PC-3 (cell line): ENCODE results near the gene ID2. TPM values are rescaled to one million over a fixed set of nuclear protein-coding genes. Genes with fewer than 3 reads are reported as not detected.

Experiments used
- ATAC-seq: fragments of 200-7000 bp; cut with Tn5 transposase; 2 replicates; pipeline ENCODE4 v1.9.1; 2020; ENCODE audit warnings: mild to moderate bottlenecking, moderate library complexity
- BruUV-seq: library from RNA; stranded (reverse); fragments of 400-500 nt; replicated peaks from 2 replicates; lab custom pipeline; 2021; lab: Mats Ljungman, UMichigan
- CTCF ChIA-PET: fragments of 300-600 bp; sonication (Branson Sonifier 250); formaldehyde crosslinking; loops from one replicate; lab custom pipeline; 2022; ENCODE audit warnings: antibody characterized with exemption; lab: Charles Lee
- POLR2A ChIA-PET: fragments of 300-600 bp; sonication (Branson Sonifier 250); formaldehyde crosslinking; loops from one replicate; lab custom pipeline; 2022; ENCODE audit warnings: antibody characterized with exemption; ENCODE audit not compliant: unreplicated experiment; lab: Charles Lee
- DNase-seq: peaks from one replicate; pipeline ENCODE4 v3.0.0-alpha.2; 2015
- H2AFZ ChIP-seq: fragments of 300-600 bp; sonication (generic); 2 replicates; pipeline ENCODE4 v1.6.0; 2016; ENCODE audit warnings: antibody characterized with exemption, low read length
- H3F3A ChIP-seq: fragments of 300-600 bp; sonication (generic); one replicate; pipeline ENCODE4 v1.6.0; 2017; ENCODE audit warnings: antibody characterized with exemption, low read length, control low read depth, mild to moderate bottlenecking; ENCODE audit not compliant: unreplicated experiment
- H3K27ac ChIP-seq: fragments of 300-600 bp; sonication (generic); 2 replicates; pipeline ENCODE4 v1.5.1; 2016; ENCODE audit warnings: mild to moderate bottlenecking, low read length
- H3K27me3 ChIP-seq: fragments of 300-600 bp; sonication (generic); 2 replicates; pipeline ENCODE4 v1.6.1; 2016; ENCODE audit warnings: low read length, mixed read lengths
- H3K36me3 ChIP-seq: fragments of 300-600 bp; sonication (generic); 2 replicates; pipeline ENCODE4 v1.6.1; 2016; ENCODE audit warnings: low read depth, mixed run types, low read length, mixed read lengths
- H3K4me1 ChIP-seq: fragments of 300-600 bp; sonication (generic); 2 replicates; pipeline ENCODE4 v1.5.1; 2016; ENCODE audit warnings: low read length; ENCODE audit not compliant: insufficient read depth
- H3K4me2 ChIP-seq: fragments of 300-600 bp; sonication (generic); 2 replicates; pipeline ENCODE4 v1.6.0; 2016; ENCODE audit warnings: low read length
- H3K4me3 ChIP-seq: fragments of 300-600 bp; sonication (generic); 2 replicates; pipeline ENCODE4 v1.5.1; 2016; ENCODE audit warnings: mild to moderate bottlenecking, low read length, mixed read lengths
- H3K79me2 ChIP-seq: fragments of 300-600 bp; sonication (generic); 2 replicates; pipeline ENCODE4 v1.6.1; 2017; ENCODE audit warnings: low read length, mixed read lengths
- H3K9ac ChIP-seq: fragments of 300-600 bp; sonication (generic); 2 replicates; pipeline ENCODE4 v1.6.0; 2016; ENCODE audit warnings: mild to moderate bottlenecking, low read length
- H3K9me2 ChIP-seq: fragments of 300-600 bp; sonication (generic); replicated peaks from 2 replicates; pipeline ENCODE4 v1.6.1; 2016; ENCODE audit warnings: mixed run types, low read length, mixed read lengths
- H3K9me3 ChIP-seq: fragments of 300-600 bp; sonication (generic); 2 replicates; pipeline ENCODE4 v1.6.1; 2016; ENCODE audit warnings: low read length, mixed read lengths
- H4K20me1 ChIP-seq: fragments of 300-600 bp; sonication (generic); 2 replicates; pipeline ENCODE4 v1.6.1; 2016; ENCODE audit warnings: low read length, mixed read lengths
- CTCF ChIP-seq: fragments of 300-600 bp; sonication (generic); conservative IDR thresholded peaks from 2 replicates; pipeline ENCODE4 v1.5.1; 2017; ENCODE audit warnings: antibody characterized with exemption, low read depth, mild to moderate bottlenecking, low read length
- EZH2 ChIP-seq: fragments of 300-600 bp; sonication (generic); IDR thresholded peaks from one replicate; pipeline ENCODE4 v1.6.1; 2017; ENCODE audit warnings: antibody characterized with exemption, mild to moderate bottlenecking, low read length; ENCODE audit not compliant: unreplicated experiment
- EZH2phosphoT487 ChIP-seq: fragments of 300-600 bp; sonication (generic); IDR thresholded peaks from 2 replicates; pipeline ENCODE4 v1.6.1; 2018; ENCODE audit warnings: mild to moderate bottlenecking, antibody characterized with exemption, low read length, borderline replicate concordance
- intact Hi-C: fragments of 100-400 bp; cut with micrococcal nuclease; formaldehyde crosslinking; loops from 2 replicates; pipeline ENCODE4 v1.9.0; 2023
- total RNA-seq: library from RNA; depleted of rRNA; stranded (reverse); fragments of >200 nt; gene quantifications from 2 replicates; pipeline ENCODE4 v1.2.3, GENCODE V29; 2014

The ID2 gene
- total RNA-seq, 1 experiment from 2014 or later, result 92.1 TPM

- no peaks in the 10 kb centered on the region for H3K9me2 ChIP-seq
- peak; percentile 47 for DNase-seq
- peak; percentile 3 for ATAC-seq
- peaks cover 41% of the 10 kb centered on the region for H3K4me1 ChIP-seq
- intact Hi-C loops, result loop anchor here (2.0 to 5.0 kb wide), 3 partner anchors 51 to 365 kb away; no protein-coding TSS in a partner anchor
- BruUV-seq, result no TSS peak
- H3K79me2 ChIP-seq, result peaks cover 10% of the 10 kb centered on the region
- ChIA-PET CTCF (interaction anchor here (0.6 kb wide), 1 partner anchor 152 kb away, joined by 9 read pairs; no protein-coding TSS in a partner anchor), POLR2A (no interaction called here)
- peak overlapping the region; percentile 98 for H3K4me2 ChIP-seq
- peak overlapping the region; percentile 94 for H2AFZ ChIP-seq
- H3K27ac ChIP-seq, result peak overlapping the region; percentile 67
- TF ChIP-seq EZH2, result no peak
- no peak for TF ChIP-seq EZH2phosphoT487
- no peak for TF ChIP-seq CTCF
- no peaks in the 10 kb centered on the region for H3K27me3 ChIP-seq
- H3K4me3 ChIP-seq, result peak overlapping the region; percentile 77
- no peaks in the 10 kb centered on the region for H3K36me3 ChIP-seq
- peaks cover 9% of the 10 kb centered on the region for H4K20me1 ChIP-seq
- H3K9ac ChIP-seq, result peak overlapping the region; percentile 68
- H3F3A ChIP-seq, result no peaks in the 10 kb centered on the region
- H3K9me3 ChIP-seq, result peaks cover 5% of the 10 kb centered on the region; the same call in 1 of the 2 replicates
These were observed 3.9 kb upstream of the ID2 start for GRCh38 chr2:8677646-8678592.

GRCh38 chr2:8678731-8679566 lies 2.9 kb upstream of the ID2 start:
- Histone ChIP-seq H3K27ac (peak overlapping the region; percentile 57), H3K27me3 (no peaks in the 10 kb centered on the region), H3K9me3 (peaks cover 5% of the 10 kb centered on the region; the same call in 1 of the 2 replicates), H3K9me2 (no peaks in the 10 kb centered on the region), H3K4me3 (peak overlapping the region; percentile 88), H3F3A (no peaks in the 10 kb centered on the region), H3K9ac (peak overlapping the region; percentile 82), H3K4me1 (peaks cover 41% of the 10 kb centered on the region), H3K79me2 (peaks cover 19% of the 10 kb centered on the region), H3K36me3 (no peaks in the 10 kb centered on the region), H4K20me1 (peaks cover 13% of the 10 kb centered on the region), H3K4me2 (peak overlapping the region; percentile 99), H2AFZ (peak overlapping the region; percentile 67)
- DNase-seq, result peak; percentile 95
- no TSS peak for BruUV-seq
- ATAC-seq, result peak; percentile 56
- intact Hi-C loops, result loop anchor here (2.0 to 5.0 kb wide), 3 partner anchors 52 to 366 kb away; no protein-coding TSS in a partner anchor
- ChIA-PET CTCF (interaction anchor here (0.7 kb wide), 1 partner anchor 9 kb away, joined by 4 read pairs; no protein-coding TSS in a partner anchor), POLR2A (interaction anchor here (0.7 kb wide), 1 partner anchor 157 kb away, joined by 5 read pairs; no protein-coding TSS in a partner anchor)
- TF ChIP-seq CTCF (0 out of 2 replicates have a peak, but pooled peaks have one; percentile 10), EZH2 (no peak)
